Ishikawa (cell line): ENCODE results near the gene SYT5.

ENCODE experiments used
- CEBPB ChIP-seq: IDR thresholded peaks from 2 replicates; pipeline ENCODE4 v1.6.1; 2012
- CREB1 ChIP-seq: IDR thresholded peaks from 2 replicates; pipeline ENCODE4 v1.6.1; 2012; ENCODE audit warnings: low read depth
- EGR1 ChIP-seq: IDR thresholded peaks from 2 replicates; pipeline ENCODE4 v1.6.1; 2012
- EP300 ChIP-seq: IDR thresholded peaks from 2 replicates; pipeline ENCODE4 v1.6.1; 2012; ENCODE audit warnings: borderline replicate concordance
- FOXM1 ChIP-seq: IDR thresholded peaks from 2 replicates; pipeline ENCODE4 v1.6.1; 2012; ENCODE audit warnings: low read depth, borderline replicate concordance
- NFIC ChIP-seq: IDR thresholded peaks from 2 replicates; pipeline ENCODE4 v1.6.1; 2012
- RAD21 ChIP-seq: IDR thresholded peaks from 2 replicates; pipeline ENCODE4 v1.6.1; 2012; ENCODE audit warnings: low read depth
- TAF1 ChIP-seq: IDR thresholded peaks from 2 replicates; pipeline ENCODE4 v1.6.1; 2012; ENCODE audit warnings: low read depth, mild to moderate bottlenecking
- TCF12 ChIP-seq: IDR thresholded peaks from 2 replicates; pipeline ENCODE4 v1.6.1; 2012; ENCODE audit warnings: low read depth
- TEAD4 ChIP-seq: IDR thresholded peaks from 2 replicates; pipeline ENCODE4 v1.6.1; 2012
- YY1 ChIP-seq: IDR thresholded peaks from 2 replicates; pipeline ENCODE4 v1.6.1; 2012; ENCODE audit warnings: low read depth
- ZBTB7A ChIP-seq: IDR thresholded peaks from 2 replicates; pipeline ENCODE4 v1.6.1; 2012; ENCODE audit warnings: low read depth
- TF ChIP-seq, protein P1 (sequence below): IDR thresholded peaks from 2 replicates; pipeline ENCODE4 v1.6.1; 2012
- TF ChIP-seq, protein P2 (sequence below): IDR thresholded peaks from 2 replicates; pipeline ENCODE4 v1.6.1; 2012
- TF ChIP-seq, protein P3 (sequence below): IDR thresholded peaks from 2 replicates; pipeline ENCODE4 v1.6.1; 2012; ENCODE audit warnings: low read depth, mild to moderate bottlenecking

The SYT5 gene

DNA sequence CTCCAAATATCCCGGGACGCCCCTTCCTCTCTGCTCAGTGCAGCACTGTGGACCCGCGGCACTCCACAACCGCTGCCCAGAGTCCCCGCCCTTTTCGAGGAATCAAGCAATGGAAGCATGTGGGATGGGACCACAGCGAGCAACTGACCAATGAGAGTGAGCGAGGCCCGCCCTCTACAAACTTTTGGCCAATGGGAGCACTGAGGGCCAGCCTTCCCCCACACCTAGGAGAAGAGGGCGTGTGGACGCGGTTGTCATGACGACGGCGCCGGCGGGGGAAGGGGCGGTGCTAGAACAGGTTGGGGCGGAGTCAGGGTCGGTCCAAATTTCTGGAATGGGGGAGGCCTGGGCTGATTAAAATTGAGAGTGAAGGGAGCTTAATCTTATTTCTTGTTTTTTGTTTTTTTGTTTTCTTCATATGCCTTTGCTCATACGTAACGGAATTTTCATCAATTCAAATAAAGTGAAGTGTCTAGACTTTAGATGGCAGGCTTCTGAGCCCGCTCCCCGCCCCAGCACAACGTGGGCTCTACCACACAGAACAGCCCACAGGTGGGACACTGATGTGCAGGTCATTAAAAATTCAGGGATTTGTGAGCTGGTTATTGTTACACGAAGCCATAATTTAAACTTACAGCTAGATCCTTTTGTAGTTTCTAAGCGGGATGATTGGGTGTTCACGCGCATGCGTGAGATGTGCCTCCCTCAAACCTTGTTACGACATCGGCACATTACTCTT, 13.4 kb downstream of the SYT5 start, which contains the start of gene DNAAF3:
TSS of gene DNAAF3 (minus strand) at position 84 of the 739 bp plus-strand sequence. CDS start 200 bp downstream, outside the sequence.
- peak; percentile 38; the same call in 1 of the 2 replicates for TF ChIP-seq EP300
- peak; percentile 54; the same call in 1 of the 2 replicates for TF ChIP-seq CEBPB
- TF ChIP-seq EGR1: no peak

DNA sequence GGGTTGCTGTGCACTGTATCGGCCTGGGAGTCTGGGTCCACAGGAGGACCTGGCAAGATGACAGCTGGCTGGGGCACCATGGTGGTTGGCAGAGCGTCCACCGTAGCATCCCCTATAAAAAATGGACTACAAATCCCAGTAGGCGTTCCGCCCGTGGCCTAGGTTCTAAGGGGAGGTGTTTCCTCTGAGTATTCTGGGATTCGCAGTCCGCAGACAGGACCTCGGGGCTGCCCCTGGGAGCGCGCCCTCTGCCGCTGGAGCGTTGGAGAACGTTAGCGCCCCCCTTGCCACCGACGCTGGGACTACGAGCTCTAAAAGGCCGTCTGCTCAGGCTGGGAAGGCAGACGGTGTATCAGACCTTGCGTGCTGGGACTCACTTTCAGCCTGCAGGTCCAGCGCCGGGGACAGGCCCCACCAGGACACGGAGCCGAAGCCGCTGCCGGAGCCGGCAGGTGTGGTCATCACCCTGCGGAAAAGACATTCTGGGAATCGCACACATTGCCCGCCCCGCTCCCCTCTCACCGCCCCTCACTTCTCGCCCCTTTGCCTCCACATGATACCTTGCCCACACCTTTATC, 14.0 kb downstream of the SYT5 start:
- TF ChIP-seq ZBTB7A: no peak
- peak; percentile 9; the same call in 1 of the 2 replicates for TF ChIP-seq RAD21

DNA sequence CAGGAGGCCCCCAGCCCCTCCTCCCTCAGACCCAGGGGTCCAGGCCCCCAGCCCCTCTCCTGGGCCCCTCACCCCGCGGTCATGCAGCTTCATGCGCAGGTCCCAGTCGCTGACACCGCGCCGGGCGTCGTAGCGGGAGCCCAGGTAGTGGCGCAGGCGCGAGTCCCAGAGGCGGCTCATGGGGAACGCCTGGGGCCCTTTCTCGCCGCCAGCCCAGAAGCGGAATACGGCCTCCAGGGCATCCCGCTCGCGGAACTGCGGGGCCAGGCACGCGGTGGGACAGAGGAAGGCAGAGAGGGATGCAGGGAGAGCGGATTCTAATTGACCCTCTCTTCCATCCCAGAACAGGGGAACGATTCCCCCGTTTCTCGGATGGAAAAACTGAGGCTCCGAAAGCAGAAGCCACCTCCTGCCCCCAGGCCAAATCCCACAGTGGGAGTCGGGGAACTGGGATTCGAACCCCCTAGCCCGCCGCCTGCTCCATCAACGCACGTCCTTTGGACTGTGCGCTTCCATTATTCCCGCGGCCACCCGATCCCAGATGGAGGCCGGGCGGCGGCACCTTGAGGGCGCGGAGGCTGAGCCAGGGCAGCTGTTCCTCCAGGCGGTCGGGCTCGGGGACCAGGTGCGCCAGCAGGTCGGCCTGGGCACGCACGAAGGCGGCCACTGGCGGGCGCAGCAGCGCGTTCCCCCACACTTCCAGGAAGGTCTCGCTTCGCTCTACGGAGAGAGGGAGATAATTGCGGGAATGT, 18.3 kb downstream of the SYT5 start:
- TF ChIP-seq NFIC (no peak), YY1 (no peak), EP300 (no peak), EGR1 (no peak), CREB1 (no peak), CEBPB (no peak), TAF1 (no peak), TCF12 (no peak), FOXM1 (no peak), ZBTB7A (no peak), RAD21 (no peak), TEAD4 (no peak)
- TF ChIP-seq, protein P1, sequence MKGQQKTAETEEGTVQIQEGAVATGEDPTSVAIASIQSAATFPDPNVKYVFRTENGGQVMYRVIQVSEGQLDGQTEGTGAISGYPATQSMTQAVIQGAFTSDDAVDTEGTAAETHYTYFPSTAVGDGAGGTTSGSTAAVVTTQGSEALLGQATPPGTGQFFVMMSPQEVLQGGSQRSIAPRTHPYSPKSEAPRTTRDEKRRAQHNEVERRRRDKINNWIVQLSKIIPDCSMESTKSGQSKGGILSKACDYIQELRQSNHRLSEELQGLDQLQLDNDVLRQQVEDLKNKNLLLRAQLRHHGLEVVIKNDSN: no peak
- TF ChIP-seq, protein P2, sequence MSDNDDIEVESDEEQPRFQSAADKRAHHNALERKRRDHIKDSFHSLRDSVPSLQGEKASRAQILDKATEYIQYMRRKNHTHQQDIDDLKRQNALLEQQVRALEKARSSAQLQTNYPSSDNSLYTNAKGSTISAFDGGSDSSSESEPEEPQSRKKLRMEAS: no peak
- TF ChIP-seq, protein P3, sequence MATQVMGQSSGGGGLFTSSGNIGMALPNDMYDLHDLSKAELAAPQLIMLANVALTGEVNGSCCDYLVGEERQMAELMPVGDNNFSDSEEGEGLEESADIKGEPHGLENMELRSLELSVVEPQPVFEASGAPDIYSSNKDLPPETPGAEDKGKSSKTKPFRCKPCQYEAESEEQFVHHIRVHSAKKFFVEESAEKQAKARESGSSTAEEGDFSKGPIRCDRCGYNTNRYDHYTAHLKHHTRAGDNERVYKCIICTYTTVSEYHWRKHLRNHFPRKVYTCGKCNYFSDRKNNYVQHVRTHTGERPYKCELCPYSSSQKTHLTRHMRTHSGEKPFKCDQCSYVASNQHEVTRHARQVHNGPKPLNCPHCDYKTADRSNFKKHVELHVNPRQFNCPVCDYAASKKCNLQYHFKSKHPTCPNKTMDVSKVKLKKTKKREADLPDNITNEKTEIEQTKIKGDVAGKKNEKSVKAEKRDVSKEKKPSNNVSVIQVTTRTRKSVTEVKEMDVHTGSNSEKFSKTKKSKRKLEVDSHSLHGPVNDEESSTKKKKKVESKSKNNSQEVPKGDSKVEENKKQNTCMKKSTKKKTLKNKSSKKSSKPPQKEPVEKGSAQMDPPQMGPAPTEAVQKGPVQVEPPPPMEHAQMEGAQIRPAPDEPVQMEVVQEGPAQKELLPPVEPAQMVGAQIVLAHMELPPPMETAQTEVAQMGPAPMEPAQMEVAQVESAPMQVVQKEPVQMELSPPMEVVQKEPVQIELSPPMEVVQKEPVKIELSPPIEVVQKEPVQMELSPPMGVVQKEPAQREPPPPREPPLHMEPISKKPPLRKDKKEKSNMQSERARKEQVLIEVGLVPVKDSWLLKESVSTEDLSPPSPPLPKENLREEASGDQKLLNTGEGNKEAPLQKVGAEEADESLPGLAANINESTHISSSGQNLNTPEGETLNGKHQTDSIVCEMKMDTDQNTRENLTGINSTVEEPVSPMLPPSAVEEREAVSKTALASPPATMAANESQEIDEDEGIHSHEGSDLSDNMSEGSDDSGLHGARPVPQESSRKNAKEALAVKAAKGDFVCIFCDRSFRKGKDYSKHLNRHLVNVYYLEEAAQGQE: no peak

DNA sequence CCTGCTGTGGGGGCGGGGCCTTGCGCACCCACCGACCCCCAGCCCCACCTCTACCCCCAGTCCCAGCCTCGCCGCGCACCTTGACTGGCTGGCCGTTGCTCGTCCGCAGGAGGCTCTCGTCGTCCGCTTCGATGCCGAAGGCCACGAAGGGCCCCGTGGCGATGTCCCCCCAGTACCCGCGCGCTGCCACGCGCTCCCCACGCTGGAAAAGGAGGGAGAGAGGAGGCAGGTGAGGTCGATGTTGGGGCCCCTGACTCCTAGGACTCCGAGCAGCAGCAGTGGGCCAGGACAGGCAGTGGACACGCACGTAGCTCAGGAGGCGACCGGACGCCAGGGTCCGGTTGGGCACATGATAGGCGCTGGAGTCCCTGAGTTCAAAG, 19.1 kb downstream of the SYT5 start:
- no peak for TF ChIP-seq NFIC
- TF ChIP-seq TAF1: no peak
- TF ChIP-seq YY1: no peak
- TF ChIP-seq CREB1: no peak
- TF ChIP-seq, protein P3: no peak
- no peak for TF ChIP-seq EGR1
- TF ChIP-seq EP300: no peak
- TF ChIP-seq FOXM1: no peak

DNA sequence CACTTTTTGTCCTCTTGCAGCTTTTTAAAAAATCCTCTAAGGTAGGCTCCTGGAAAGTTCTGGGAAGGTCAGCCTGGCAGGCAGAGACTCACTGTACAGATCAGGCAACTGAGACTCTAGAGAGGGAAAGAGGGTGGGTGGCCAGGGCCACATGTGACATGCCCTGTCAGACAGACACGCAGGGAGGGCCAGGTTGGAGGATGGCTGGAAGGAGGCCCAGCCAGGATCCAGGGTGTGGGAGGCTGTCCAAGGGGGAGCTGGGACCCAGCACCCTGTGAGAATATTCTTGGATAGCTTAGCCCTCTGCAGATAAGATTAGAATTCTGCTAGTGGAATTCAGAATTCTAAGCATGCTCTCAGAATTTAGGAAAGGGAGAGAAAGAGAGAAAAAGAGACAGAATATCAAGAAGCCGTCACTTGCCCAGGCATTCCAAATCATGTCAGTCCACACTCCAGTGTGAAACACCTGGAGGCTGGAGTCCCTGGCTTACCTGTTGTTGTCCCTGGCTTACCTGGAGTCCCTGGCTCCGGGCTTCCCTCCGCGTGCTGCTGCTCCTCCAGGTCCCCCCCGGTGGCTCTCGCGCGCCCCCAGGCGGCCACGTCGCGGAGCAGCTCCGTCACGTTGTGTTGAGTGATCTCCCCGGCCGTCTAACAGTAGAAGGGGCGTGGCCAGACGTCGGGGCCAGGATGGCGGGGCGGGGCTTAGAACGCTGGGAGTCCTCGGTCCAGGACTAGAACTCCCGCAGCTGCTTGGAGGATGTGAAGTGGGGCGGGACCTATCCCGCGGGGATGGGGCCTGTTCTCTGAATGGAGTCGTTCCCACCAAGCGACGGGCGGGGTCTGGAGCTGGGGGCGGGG, 19.7 kb downstream of the SYT5 start:
- TF ChIP-seq, protein P2: peak; percentile 75
- TF ChIP-seq, protein P1: 0 out of 2 replicates have a peak, but pooled peaks have one; percentile 22
- no peak for TF ChIP-seq FOXM1
- TF ChIP-seq RAD21: peak; percentile 84
- TF ChIP-seq, protein P3: no peak
